HG03066 (cell line): ENCODE results near the gene KLK7.
"Not testable (repeated sequence)": the region's sequence is repeated elsewhere in the genome, so short reads cannot be mapped to it uniquely, and the experiment has no call there.

Experiments used
- ATAC-seq: cut with Tn5 transposase; IDR thresholded peaks from one replicate; pipeline ENCODE4 v1.9.1; 2021; ENCODE audit warnings: low read depth; ENCODE audit not compliant: unreplicated experiment

Gene KLK7

GRCh38 chr19:51012661-51013190 is 29.0 kb upstream of the KLK7 start:
- no peak for ATAC-seq

DNA sequence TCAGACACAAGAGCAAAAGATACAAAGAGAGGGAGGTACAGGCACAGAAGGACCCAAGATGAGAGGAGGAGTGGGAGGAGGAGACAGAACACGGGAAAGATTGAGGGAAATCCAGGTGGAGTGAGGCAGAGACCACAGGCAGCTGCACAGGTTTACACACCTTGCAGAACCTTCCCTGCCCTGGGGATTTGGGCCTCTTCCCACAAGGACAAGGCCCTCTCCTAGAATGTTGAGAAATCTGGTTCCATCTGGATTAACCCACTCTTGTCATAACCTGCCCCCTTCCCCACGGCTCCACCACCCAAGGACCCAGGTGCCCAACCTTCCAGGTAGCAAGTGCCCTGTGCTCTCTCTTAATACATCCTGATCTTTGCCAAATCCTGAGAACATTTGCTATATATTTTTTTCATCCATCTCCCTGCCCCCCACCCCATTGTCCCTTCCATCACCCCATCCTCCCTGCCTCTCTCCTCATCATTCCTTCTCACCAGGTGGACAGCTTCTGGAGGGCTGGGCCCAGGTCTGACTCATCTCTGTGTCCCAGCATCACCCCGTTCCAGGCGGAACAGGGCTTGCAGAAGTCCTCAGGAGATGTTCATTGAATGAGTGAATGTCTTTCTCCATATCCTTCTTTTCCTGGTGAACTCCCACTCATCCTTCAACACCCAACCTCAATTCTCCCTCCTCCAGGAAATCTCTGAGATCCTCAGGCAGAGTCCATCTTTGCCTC is 26.5 kb upstream of the KLK7 start:
- ATAC-seq, result no peak

DNA sequence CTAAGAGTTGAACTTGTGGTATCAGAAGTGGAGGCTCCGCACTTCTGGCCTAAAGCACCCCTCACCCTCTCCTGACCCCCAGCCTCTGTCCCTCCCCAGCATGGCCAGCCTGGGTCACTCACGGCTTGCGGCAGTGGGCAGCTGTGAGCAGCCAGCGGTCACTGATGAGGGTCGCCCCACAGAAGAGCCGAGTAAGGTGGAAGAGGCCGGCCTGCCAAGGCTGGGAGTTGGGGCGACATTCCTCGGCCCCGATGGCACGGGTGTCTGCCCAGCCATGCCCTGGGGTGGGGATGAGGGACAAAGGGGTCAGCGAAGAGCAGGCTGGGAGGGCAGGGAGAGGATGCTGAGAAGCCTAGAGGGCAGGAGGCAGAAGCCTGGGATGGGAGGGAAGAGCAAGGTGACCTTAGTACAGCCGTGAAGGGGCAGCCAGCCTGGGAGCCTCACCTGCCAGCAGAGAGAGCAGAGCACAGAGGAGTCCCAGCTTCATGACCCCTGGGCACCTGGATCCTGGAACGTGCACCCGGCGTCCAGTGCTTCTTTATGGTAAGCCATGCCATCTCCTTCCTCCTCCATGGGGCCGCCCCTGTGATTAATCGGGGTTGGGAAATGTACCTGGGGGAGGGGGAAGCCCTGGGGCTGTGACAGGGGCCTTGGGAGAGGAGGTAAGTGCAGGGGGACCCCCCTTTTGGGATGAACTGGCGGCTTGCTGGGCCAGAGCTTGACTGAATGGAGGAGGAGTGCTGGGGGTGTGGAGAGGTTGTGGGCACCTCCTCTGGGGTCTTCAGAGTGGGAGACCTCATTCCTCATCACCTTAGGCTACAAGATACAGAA is 25.6 kb upstream of the KLK7 start:
- no peak for ATAC-seq

GRCh38 chr19:51007488-51007887 is 23.8 kb upstream of the KLK7 start:
- no peak for ATAC-seq

GRCh38 chr19:51006406-51006805 is 22.7 kb upstream of the KLK7 start:
- ATAC-seq, result no peak

DNA sequence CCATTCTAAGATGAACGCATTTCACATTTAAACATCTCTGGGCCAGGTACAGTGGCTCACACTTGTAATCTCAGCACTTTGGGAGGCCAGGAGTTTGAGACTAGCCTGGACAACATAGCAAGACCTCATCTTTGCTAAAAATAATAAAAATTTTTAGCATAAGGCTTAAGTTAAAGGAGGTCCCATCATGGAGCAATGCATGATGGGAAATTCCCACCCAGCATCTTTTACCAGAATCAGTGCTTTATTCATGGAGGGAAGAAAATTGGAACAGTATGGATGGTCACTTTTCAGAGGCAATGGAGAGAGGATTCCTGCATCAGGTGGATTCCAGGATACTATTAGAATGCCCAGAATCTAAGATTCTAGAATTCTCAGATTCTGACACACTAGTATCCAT is 21.5 kb upstream of the KLK7 start:
- no peak for ATAC-seq

DNA sequence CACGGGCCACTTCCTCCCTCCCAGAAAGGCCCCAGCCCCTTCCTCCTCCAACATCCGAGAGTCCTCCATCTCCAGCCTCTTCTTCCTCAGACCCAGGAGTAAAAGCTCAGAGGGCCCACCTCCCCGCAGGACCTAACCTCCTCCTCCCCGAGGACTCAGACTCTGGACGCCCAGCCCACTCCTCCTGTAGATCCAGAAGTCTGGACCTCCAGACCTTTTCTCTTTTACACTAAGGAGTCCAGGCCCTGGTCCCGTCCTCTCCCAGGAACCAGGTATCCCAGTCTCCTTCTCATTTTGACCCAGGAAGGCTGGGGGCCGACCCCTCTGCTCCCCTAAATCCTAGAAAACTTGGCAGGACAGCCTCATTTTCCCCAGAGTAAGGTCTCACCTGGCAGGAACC is 19.6 kb upstream of the KLK7 start:
- no peak for ATAC-seq

DNA sequence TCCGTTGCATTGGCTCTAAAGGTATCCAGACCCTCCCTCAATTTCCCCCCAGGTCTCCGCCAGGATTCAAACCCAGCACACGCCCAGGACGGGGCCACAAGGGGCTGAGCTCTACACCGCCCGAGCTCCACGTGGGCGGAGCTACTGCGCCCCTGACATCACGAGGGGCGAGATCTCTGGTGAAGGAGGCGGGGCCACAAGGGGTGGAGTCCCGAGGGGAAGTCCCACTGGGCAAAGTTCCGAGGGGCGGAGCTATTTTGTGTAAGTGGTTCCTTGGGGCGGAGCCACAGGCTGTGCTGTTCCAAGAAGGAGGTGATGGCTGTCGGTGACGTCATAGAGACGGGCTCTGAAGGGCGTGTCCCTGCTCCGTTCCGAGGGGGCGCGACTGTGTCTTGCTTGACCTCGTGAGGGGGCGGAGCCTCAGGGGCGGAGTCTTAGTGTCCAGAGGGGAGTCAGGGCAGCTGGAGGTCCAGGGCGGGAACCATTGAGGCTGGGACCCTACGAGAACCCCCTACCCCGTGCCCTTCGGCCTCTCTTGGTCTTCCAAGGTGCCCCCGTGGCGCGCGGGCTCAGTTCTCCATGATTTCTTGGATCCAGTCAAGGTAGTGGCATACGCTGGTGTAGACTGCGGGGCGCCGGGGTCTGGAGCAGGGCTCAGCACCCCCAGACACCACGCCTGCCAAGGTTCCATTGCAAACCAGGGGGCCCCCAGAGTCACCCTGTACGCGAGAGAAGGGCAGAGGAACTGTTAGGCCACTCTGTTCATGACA is 19.0 kb upstream of the KLK7 start:
- ATAC-seq, result no peak

DNA sequence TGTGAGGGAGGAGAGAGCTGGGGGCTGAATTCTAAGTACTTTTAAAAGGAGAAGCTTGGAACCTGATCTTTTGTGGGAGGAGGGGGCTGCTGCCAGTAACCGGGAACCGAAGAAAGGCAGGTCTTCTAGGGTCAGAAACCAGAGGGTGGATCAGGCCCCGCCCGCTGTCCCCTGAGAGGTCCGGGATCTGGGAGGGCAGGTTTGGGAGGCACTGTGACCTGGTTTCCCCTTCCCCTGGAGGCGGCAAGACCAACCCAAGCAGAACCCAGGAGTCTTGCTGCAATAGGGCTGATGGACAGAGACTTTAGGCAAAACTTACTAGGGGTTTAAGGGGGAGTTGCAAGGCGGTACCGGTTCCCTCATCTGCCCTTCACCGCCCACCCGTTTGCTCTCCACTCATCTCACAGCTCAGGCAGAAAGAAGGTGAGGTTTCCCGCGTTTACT is 18.4 kb upstream of the KLK7 start:
- ATAC-seq, result no peak

- ATAC-seq, result no peak
Measured at GRCh38 chr19:51001515-51001914, 17.8 kb upstream of the KLK7 start, which contains the start of gene KLK8. TSS of gene KLK8 (minus strand) at chr19:51001604. CDS start at chr19:51001167, 437 bp downstream.

DNA sequence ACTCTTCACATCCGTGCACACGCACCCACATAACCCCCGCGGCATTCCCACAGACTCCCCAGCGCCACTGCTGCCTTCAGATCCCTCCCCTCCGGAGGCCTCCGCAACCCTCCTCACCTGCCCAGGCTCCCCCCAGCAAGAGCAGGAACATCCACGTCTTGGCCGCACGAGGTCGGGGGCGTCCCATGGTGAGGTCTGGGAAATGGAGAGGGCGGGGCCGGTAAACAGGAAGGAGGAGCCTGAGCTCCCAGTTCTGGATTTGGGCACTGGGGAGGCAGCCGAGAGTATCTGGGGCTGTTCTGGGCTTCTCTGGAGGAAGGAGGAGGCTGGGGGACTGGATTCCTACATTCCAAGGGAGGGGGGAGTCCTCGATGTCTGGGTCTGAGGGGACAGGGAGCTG is 17.3 kb upstream of the KLK7 start:
- no peak for ATAC-seq

DNA sequence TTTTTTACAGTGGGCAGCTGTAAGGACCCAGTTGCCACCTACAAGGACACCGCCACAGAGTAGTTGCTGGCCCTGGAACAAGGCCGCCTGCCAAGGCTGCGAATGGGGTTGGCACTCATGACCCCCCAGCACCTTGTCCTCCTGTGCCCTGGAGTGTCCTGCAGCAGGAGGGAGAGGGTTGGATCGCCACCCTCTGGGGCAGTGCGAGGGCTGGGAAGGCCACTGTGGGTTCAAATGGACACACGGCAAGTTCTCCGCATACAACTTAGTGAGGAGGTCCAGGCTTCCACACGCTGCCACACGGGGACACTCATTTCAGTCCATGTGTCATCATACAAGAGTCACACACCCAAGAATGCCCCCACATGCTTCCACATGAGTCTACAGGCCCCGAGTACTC is 16.7 kb upstream of the KLK7 start:
- ATAC-seq, result no peak

DNA sequence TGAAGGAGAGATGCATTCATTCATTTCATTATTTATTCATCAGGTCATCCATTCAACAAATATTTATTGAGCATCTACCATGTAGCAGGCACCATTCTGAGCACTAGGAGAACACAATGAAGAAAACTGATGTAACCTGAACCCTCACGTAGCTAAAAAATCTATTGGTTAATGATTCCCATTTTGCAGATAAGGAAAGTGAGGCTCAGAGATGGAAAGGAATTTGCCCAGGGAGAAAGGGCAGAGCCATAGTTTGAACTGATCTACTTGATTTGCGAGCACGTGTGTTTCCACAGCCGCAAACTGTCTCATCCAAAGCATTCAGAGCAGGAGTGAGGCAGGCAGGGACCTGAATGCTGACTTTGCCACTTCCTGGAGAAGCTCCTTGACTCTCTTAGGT is 15.0 kb upstream of the KLK7 start:
- no peak for ATAC-seq

DNA sequence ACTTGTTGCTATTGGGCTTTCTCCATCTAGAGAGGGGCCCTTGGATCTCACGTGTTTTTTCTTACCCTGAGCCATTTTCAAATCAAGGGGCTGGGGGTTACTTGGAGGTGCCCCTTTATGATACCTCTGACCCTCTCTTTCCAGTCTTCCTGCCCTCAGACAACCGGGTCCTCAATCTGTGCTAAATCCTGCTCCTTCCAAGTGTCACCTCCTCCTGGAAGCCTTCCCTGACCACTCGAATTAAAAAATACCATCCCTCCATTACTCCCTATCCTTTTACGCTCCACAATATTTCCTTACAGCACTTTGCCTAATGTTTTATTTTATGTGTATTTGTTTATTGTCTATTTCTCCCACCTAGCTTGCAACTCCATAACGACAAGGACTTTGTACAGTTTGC is 14.3 kb upstream of the KLK7 start:
- ATAC-seq, result no peak

DNA sequence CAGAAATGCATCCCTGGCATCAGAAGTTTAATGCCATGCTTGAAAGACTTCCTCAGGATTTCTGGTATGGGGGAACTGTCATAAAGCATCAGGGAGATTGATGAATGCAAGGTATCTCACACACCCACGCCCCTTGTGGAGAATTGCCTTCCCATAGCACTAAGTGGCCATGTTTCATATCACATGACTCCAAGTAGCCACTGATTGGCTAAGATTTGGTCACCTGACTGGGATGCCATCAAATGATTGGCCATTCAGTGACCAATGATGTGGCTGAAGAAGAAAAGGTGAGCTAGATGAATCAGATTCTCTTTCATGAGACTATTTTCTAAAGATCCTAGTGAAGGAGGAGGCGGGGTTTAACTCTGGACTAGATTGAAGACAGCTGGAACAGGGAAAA is 10.4 kb upstream of the KLK7 start:
- no peak for ATAC-seq

DNA sequence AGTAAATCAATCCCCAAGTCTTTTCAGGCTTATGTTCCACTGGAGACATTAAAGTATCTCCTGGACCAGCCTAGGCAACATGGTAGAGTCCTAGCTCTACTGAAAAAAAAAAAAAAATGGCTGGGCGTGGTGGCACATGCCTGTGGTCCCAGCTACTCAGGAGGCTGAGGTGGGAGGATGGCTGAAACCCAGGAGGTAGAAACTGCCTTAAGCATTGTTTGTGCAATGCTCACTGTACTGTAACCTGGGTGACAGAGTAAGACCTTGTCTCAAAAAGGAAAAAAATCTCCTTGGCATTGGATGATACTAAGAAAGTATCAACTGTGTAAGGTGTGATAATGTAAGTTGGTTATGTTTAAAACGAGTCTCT is 8.9 kb upstream of the KLK7 start:
- ATAC-seq, result no peak

GRCh38 chr19:50984416-50984815 is 699 bp upstream of the KLK7 start:
- ATAC-seq, result not testable (repeated sequence)

DNA sequence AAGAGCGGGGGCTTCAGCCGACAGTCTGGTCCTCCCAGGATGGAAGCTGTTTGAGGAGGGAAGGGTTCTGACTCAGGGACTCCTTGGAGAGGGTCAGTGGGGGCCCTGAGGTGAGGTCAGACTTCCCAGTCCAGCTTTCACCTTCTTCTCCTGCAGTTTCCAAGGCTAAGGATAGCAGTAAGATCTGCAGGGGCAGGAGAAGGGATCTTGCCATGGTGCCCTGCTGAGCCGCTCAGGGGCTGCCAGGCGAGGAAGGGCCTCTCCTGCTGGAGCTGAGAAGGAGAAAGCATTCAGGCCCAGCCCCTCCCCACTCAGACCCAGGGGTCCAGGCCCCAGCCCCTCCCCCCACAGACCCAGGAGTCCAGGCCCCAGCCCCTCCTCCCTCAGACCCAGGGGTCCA is 1.5 kb downstream of the KLK7 start:
- no peak for ATAC-seq

- ATAC-seq, result no peak
Measured at GRCh38 chr19:50981587-50982146, 2.0 kb downstream of the KLK7 start.

GRCh38 chr19:50980208-50980607 is 3.5 kb downstream of the KLK7 start:
- ATAC-seq, result no peak

GRCh38 chr19:50979758-50980157 is 4.0 kb downstream of the KLK7 start:
- ATAC-seq, result no peak
